Mammary epithelial cell (primary cell): ENCODE measurements around the gene CCDC177.

Experiments used
- EZH2 ChIP-seq: IDR thresholded peaks from 2 replicates; pipeline ENCODE4 v1.6.1; 2012; ENCODE audit warnings: low read length, inconsistent platforms, borderline replicate concordance
- TF ChIP-seq, protein P1 (sequence below), 2 donors: IDR thresholded peaks in 1 of 2; conservative IDR thresholded peaks in 1 of 2; 2 replicates each; pipeline ENCODE4 v1.5.1; 2011 to 2012; ENCODE audit warnings: inconsistent platforms in 2 of 2, low read length in 2 of 2, mild to moderate bottlenecking in 2 of 2, control low read depth in 1 of 2, low read depth in 1 of 2; ENCODE audit not compliant: insufficient read depth in 1 of 2; ENCODE audit errors: extremely low read depth in 1 of 2

- TF ChIP-seq, protein P1, sequence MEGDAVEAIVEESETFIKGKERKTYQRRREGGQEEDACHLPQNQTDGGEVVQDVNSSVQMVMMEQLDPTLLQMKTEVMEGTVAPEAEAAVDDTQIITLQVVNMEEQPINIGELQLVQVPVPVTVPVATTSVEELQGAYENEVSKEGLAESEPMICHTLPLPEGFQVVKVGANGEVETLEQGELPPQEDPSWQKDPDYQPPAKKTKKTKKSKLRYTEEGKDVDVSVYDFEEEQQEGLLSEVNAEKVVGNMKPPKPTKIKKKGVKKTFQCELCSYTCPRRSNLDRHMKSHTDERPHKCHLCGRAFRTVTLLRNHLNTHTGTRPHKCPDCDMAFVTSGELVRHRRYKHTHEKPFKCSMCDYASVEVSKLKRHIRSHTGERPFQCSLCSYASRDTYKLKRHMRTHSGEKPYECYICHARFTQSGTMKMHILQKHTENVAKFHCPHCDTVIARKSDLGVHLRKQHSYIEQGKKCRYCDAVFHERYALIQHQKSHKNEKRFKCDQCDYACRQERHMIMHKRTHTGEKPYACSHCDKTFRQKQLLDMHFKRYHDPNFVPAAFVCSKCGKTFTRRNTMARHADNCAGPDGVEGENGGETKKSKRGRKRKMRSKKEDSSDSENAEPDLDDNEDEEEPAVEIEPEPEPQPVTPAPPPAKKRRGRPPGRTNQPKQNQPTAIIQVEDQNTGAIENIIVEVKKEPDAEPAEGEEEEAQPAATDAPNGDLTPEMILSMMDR (conservative IDR thresholded peaks at IDR 0.05 in 1 of 2, IDR thresholded peaks at IDR 0.05 in 1 of 2; ENCODE audit: extremely low read depth in 1 of 2, insufficient read depth in 1 of 2, low read depth in 1 of 2, low read length in 2 of 2), result no peak
- no peak for TF ChIP-seq EZH2
Measured at GRCh38 chr14:69624136-69624535, 49.5 kb upstream of the CCDC177 start.
